ENCODE data around the gene TBC1D14. TPM values are rescaled to one million over a fixed set of nuclear protein-coding genes. Genes with fewer than 3 reads are reported as not detected.
A peak's percentile ranks its signal among the peaks of the same experiment; 100 is the strongest.

TBC1D14 gene
- total and polyA plus RNA-seq, 10 of the 15 experiments (the other 5 are each of a cell fraction or from before 2014, with no cell fraction given): 0.87 to 39.3 (median 30.1) TPM

DNA sequence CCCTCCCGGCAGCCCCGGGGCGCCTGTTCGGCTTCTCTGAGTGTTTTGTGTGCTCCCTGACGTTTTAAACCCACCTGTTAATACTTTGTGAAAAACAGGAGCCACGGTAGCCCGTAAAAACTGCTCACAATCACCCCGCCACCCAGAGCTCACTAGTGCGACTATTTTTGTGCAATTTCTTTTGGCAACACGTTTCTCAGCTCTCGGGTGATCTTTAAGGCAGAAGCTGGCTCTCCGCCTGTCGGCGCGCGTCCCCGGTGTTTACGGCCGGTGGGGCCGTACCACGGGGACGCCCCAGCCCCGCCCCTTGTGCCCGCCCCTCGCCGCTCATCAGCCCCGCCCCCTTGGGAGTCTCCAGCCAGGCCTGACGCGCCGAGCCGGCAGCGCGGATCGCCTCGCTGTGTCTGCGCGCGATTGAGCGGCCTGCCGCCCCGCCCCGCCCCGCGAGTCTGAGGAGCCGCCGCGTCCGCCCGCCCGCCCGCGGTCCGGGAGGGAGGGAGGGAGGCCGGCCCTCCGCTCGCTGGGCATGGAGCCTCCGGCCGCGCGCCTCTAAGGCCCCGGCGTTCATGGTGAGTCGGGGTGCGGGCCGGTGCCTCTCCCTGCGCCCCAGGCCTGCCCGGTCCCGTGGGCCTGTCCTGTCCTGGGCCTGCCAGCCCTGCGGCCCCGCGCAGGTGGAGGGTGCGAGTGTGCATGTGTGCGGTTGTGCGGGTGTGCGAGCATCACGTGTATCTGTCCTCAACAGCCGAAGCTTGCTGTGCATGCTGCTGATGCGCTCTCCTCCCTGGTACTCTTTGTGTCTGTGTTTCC is 77.4 kb downstream of the TBC1D14 start (continued):
- TF ChIP-seq, protein P1, sequence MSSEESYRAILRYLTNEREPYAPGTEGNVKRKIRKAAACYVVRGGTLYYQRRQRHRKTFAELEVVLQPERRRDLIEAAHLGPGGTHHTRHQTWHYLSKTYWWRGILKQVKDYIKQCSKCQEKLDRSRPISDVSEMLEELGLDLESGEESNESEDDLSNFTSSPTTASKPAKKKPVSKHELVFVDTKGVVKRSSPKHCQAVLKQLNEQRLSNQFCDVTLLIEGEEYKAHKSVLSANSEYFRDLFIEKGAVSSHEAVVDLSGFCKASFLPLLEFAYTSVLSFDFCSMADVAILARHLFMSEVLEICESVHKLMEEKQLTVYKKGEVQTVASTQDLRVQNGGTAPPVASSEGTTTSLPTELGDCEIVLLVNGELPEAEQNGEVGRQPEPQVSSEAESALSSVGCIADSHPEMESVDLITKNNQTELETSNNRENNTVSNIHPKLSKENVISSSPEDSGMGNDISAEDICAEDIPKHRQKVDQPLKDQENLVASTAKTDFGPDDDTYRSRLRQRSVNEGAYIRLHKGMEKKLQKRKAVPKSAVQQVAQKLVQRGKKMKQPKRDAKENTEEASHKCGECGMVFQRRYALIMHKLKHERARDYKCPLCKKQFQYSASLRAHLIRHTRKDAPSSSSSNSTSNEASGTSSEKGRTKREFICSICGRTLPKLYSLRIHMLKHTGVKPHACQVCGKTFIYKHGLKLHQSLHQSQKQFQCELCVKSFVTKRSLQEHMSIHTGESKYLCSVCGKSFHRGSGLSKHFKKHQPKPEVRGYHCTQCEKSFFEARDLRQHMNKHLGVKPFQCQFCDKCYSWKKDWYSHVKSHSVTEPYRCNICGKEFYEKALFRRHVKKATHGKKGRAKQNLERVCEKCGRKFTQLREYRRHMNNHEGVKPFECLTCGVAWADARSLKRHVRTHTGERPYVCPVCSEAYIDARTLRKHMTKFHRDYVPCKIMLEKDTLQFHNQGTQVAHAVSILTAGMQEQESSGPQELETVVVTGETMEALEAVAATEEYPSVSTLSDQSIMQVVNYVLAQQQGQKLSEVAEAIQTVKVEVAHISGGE (CRISPR knock-in tag; IDR thresholded peaks at IDR 0.05): no peak
- TF ChIP-seq KAT2A (conservative IDR thresholded peaks at IDR 0.05; ENCODE audit: control insufficient read depth, low read depth, low read length): no peak
- no peak for TF ChIP-seq HDGF (IDR thresholded peaks at IDR 0.05)
- TF ChIP-seq BHLHE40 (IDR thresholded peaks at IDR 0.05; ENCODE audit: borderline replicate concordance in 1 of 2, low read depth in 2 of 2, low read length in 1 of 2): peak; percentile 4 to 81
- no peak for TF ChIP-seq TCF3 (IDR thresholded peaks at IDR 0.05; ENCODE audit: borderline replicate concordance, insufficient read depth, low read depth, low read length)
- no peak for TF ChIP-seq ZNF384 (IDR thresholded peaks at IDR 0.05; ENCODE audit: borderline replicate concordance, low read depth, low read length)
- TF ChIP-seq ETV6 (conservative IDR thresholded peaks at IDR 0.05 in 1 of 2, IDR thresholded peaks at IDR 0.05 in 1 of 2; ENCODE audit: borderline replicate concordance in 1 of 2, low read depth in 1 of 2): no peak
- TF ChIP-seq, protein P2, sequence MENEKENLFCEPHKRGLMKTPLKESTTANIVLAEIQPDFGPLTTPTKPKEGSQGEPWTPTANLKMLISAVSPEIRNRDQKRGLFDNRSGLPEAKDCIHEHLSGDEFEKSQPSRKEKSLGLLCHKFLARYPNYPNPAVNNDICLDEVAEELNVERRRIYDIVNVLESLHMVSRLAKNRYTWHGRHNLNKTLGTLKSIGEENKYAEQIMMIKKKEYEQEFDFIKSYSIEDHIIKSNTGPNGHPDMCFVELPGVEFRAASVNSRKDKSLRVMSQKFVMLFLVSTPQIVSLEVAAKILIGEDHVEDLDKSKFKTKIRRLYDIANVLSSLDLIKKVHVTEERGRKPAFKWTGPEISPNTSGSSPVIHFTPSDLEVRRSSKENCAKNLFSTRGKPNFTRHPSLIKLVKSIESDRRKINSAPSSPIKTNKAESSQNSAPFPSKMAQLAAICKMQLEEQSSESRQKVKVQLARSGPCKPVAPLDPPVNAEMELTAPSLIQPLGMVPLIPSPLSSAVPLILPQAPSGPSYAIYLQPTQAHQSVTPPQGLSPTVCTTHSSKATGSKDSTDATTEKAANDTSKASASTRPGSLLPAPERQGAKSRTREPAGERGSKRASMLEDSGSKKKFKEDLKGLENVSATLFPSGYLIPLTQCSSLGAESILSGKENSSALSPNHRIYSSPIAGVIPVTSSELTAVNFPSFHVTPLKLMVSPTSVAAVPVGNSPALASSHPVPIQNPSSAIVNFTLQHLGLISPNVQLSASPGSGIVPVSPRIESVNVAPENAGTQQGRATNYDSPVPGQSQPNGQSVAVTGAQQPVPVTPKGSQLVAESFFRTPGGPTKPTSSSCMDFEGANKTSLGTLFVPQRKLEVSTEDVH (IDR thresholded peaks at IDR 0.05; ENCODE audit: low read depth, partially characterized antibody): no peak
- no peak for TF ChIP-seq ASH2L (IDR thresholded peaks at IDR 0.05; ENCODE audit: borderline replicate concordance, low read depth)
- TF ChIP-seq NBN (IDR thresholded peaks at IDR 0.05): peak; percentile 51; the same call in 1 of the 2 replicates
- TF ChIP-seq, protein P3, sequence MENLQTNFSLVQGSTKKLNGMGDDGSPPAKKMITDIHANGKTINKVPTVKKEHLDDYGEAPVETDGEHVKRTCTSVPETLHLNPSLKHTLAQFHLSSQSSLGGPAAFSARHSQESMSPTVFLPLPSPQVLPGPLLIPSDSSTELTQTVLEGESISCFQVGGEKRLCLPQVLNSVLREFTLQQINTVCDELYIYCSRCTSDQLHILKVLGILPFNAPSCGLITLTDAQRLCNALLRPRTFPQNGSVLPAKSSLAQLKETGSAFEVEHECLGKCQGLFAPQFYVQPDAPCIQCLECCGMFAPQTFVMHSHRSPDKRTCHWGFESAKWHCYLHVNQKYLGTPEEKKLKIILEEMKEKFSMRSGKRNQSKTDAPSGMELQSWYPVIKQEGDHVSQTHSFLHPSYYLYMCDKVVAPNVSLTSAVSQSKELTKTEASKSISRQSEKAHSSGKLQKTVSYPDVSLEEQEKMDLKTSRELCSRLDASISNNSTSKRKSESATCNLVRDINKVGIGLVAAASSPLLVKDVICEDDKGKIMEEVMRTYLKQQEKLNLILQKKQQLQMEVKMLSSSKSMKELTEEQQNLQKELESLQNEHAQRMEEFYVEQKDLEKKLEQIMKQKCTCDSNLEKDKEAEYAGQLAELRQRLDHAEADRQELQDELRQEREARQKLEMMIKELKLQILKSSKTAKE (IDR thresholded peaks at IDR 0.05; ENCODE audit: low read depth, poor library complexity, severe bottlenecking): peak; percentile 32
- peak; percentile 46 for TF ChIP-seq DPF2 (IDR thresholded peaks at IDR 0.05)
- TF ChIP-seq ZBED1 (IDR thresholded peaks at IDR 0.05; ENCODE audit: borderline replicate concordance): no peak
- no peak for TF ChIP-seq SREBF1 (IDR thresholded peaks at IDR 0.05; ENCODE audit: low read length)
- TF ChIP-seq CREM (IDR thresholded peaks at IDR 0.05; ENCODE audit: low read depth): peak; percentile 14; the same call in 1 of the 2 replicates
- TF ChIP-seq SMARCA5 (IDR thresholded peaks at IDR 0.05): peak; percentile 61; the same call in 1 of the 2 replicates
- TF ChIP-seq, protein P4, sequence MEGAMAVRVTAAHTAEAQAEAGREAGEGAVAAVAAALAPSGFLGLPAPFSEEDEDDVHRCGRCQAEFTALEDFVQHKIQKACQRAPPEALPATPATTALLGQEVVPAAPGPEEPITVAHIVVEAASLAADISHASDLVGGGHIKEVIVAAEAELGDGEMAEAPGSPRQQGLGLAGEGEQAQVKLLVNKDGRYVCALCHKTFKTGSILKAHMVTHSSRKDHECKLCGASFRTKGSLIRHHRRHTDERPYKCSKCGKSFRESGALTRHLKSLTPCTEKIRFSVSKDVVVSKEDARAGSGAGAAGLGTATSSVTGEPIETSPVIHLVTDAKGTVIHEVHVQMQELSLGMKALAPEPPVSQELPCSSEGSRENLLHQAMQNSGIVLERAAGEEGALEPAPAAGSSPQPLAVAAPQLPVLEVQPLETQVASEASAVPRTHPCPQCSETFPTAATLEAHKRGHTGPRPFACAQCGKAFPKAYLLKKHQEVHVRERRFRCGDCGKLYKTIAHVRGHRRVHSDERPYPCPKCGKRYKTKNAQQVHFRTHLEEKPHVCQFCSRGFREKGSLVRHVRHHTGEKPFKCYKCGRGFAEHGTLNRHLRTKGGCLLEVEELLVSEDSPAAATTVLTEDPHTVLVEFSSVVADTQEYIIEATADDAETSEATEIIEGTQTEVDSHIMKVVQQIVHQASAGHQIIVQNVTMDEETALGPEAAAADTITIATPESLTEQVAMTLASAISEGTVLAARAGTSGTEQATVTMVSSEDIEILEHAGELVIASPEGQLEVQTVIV (IDR thresholded peaks at IDR 0.05; ENCODE audit: borderline replicate concordance, partially characterized antibody): peak; percentile 41
- TF ChIP-seq JUNB (IDR thresholded peaks at IDR 0.05): no peak
